Measurements from ENCODE around the gene PLB1. TPM values are rescaled to one million over a fixed set of nuclear protein-coding genes. Genes with fewer than 3 reads are reported as not detected.

Gene PLB1
- total and polyA plus RNA-seq, 2 experiments from 2014 or later = 0.06 to 0.21 TPM

- Histone ChIP-seq H3K4me3 (no peak overlapping the region), H3K9me2 (ENCODE audit: insufficient read depth) (peaks cover 4% of the 10 kb centered on the region), H3K36me3 (ENCODE audit: insufficient read depth) (no peaks in the 10 kb centered on the region), H3K79me2 (replicated peaks; ENCODE audit: insufficient read depth) (no peaks in the 10 kb centered on the region), H2AFZ (no peak overlapping the region), H3K27me3 (ENCODE audit: insufficient read depth) (no peaks in the 10 kb centered on the region), H3F3A (replicated peaks; ENCODE audit: low read depth) (no peaks in the 10 kb centered on the region), H3K27ac (ENCODE audit: low read depth) (no peak overlapping the region), H3K4me1 (ENCODE audit: insufficient read depth) (no peaks in the 10 kb centered on the region), H3K4me2 (no peak overlapping the region), H4K20me1 (replicated peaks; ENCODE audit: insufficient read depth) (no peaks in the 10 kb centered on the region)
- Mint-ChIP-seq H3K4me3 (no peak overlapping the region), H3K36me3 (ENCODE audit: low read depth) (no peaks in the 10 kb centered on the region), H3K27me3 (ENCODE audit: insufficient read depth, low read depth, poor library complexity) (no peaks in the 10 kb centered on the region), H3K27ac (no peak overlapping the region), H3K4me1 (no peaks in the 10 kb centered on the region), H3K9me3 (peaks cover 6% of the 10 kb centered on the region; the same call in 1 of the 3 replicates)
- no peak for ATAC-seq
- TF ChIP-seq ZNF462 (CRISPR knock-in tag; IDR thresholded peaks at IDR 0.05) = no peak
- no peak for TF ChIP-seq REST (IDR thresholded peaks at IDR 0.05; ENCODE audit: unreplicated experiment)
- no peak for TF ChIP-seq ETS1 (IDR thresholded peaks at IDR 0.05)
- TF ChIP-seq JUNB (IDR thresholded peaks at IDR 0.05; ENCODE audit: unreplicated experiment) = no peak
- TF ChIP-seq POLR2AphosphoS5 (IDR thresholded peaks at IDR 0.05; ENCODE audit: low read depth) = no peak
- TF ChIP-seq CREB1 (CRISPR knock-in tag; IDR thresholded peaks at IDR 0.05; ENCODE audit: low read depth) = no peak
- TF ChIP-seq EZH2 (IDR thresholded peaks at IDR 0.05; ENCODE audit: low read depth, unreplicated experiment) = no peak
- TF ChIP-seq ZNF114 (CRISPR knock-in tag; IDR thresholded peaks at IDR 0.05) = no peak
- no peak for DNase-seq (ENCODE audit: low spot score)
These were observed 12.2 kb downstream of the PLB1 start for GRCh38 chr2:28507796-28508764.
